ENCODE data around the gene RPA1. TPM values are rescaled to one million over a fixed set of nuclear protein-coding genes. Genes with fewer than 3 reads are reported as not detected.
A peak's percentile ranks its signal among the peaks of the same experiment; 100 is the strongest.

The RPA1 gene
- total and polyA plus RNA-seq, 2 of the 8 experiments (the other 6 are each of a cell fraction or from before 2014, with no cell fraction given), result 79.1 to 194 TPM

DNA sequence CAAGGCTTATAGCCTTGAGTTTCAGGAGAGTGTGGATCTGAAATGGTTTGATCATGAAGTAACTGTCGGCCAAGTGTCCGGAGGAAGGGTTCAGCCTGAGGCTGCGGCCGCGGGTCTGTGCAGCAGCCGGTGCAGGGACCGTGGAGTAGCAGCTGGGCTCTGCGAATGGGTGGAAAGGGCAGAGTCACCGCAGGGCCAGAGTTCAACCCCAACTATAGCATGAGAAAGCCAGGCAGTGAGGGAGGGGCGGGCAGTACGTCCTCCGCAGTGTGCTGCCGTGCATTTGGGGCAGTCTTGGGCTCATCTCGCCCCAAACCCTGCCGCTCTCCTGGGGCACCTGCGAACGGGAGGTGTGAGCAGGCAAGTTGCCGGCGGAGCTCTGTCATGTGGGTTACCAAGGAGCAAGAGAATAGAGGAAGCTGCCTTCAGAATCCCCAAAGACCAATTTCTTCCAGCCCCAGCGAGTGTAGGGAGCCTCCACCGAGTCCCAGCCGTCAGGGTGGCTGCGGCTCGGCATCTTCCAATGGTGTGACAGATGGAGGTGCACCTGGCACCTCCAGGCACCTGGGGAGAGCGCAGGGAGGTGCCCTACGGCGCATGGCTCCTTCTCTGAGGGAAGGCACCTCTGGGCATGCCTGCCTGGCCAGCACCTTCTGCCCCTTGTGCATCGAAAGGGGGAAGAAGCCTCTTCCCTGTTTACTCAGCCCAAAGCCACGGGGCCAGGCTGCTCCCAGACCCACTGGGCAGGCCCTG, 87.3 kb downstream of the RPA1 start:
- H2BK5ac ChIP-seq (ENCODE audit: low read depth, low read length), result no peak overlapping the region
- no peak overlapping the region for H3K9ac ChIP-seq (replicated peaks in 1 of 4; ENCODE audit: extremely low read depth in 1 of 4, low read depth in 3 of 4, low read length in 3 of 4)
- no peaks in the 10 kb centered on the region for H3K79me1 ChIP-seq (ENCODE audit: low read depth, low read length)
- no peak overlapping the region for H3K23ac ChIP-seq (ENCODE audit: insufficient read length)
- peaks cover 0 to 4% of the 10 kb centered on the region in 2 experiments for H4K20me1 ChIP-seq (replicated peaks in 1 of 2; ENCODE audit: control insufficient read depth in 1 of 2, insufficient read depth in 2 of 2, low read length in 2 of 2)
- no peak overlapping the region for H3K4ac ChIP-seq (replicated peaks; ENCODE audit: insufficient read length, low read depth, low read length)
- H2BK12ac ChIP-seq (ENCODE audit: low read depth, low read length), result no peak overlapping the region
- H3K18ac ChIP-seq (ENCODE audit: extremely low read depth, low read length), result no peak overlapping the region
- no peak overlapping the region for H4K91ac ChIP-seq (replicated peaks; ENCODE audit: insufficient read length, low read length)
- ChIA-PET POLR2A (ENCODE audit: partially characterized antibody) (interaction anchor here (0.7 kb wide), 1 partner anchor 83 kb away, joined by 4 read pairs; no protein-coding TSS in a partner anchor), CTCF (ENCODE audit: partially characterized antibody) (interaction anchor here (0.7 to 1.5 kb wide), 7 partner anchors 15 to 143 kb away, joined by 3 to 4 read pairs (median 3); partner anchors contain the start of gene RTN4RL1)
- no peak overlapping the region for H3K27ac ChIP-seq (ENCODE audit: low read depth, low read length)
- no peaks in the 10 kb centered on the region for H3K9me3 ChIP-seq (ENCODE audit: insufficient read depth in 2 of 2, low read depth in 1 of 2, low read length in 1 of 2)
- H3K4me3 ChIP-seq (ENCODE audit: extremely low read depth in 1 of 4, insufficient read depth in 2 of 4, low read depth in 3 of 4, low read length in 4 of 4), result no peak overlapping the region
- peaks cover 0 to 2% (median under 1%) of the 10 kb centered on the region in 4 experiments; a peak in 2 of 7 replicates for H3K4me1 ChIP-seq (replicated peaks in 1 of 4; ENCODE audit: control insufficient read depth in 3 of 4, insufficient read depth in 4 of 4, low read length in 3 of 4)
- H3K14ac ChIP-seq (ENCODE audit: insufficient read length), result no peak overlapping the region
- no peaks in the 10 kb centered on the region; the same call in 1 of the 2 replicates for H3K23me2 ChIP-seq (ENCODE audit: low read depth, low read length)
- H2BK20ac ChIP-seq (ENCODE audit: low read length), result no peak overlapping the region
- H3K79me2 ChIP-seq (ENCODE audit: control insufficient read depth in 1 of 2, insufficient read depth in 2 of 2, low read length in 2 of 2), result no peaks in the 10 kb centered on the region
- WGBS, 2 experiments (ENCODE audit: extremely low coverage in 1 of 2, insufficient coverage in 1 of 2, insufficient read length in 1 of 2, insufficient replicate concordance in 2 of 2, low coverage in 1 of 2, low lambda C conversion rate in 2 of 2, missing lambda C conversion rate in 1 of 2), result 89% methylated on average over 19 of the region's 29 CpGs; no CpG with 5 or more reads in 1 of the 2 experiments
- DNase-seq (ENCODE audit: low read depth in 1 of 2, low spot score in 2 of 2) (no peak), FAIRE-seq (no peak)
- TF ChIP-seq NRF1 (IDR thresholded peaks at IDR 0.05; ENCODE audit: low read depth, low read length) (no peak), HDAC6 (IDR thresholded peaks at IDR 0.05; ENCODE audit: low read depth, low read length) (no peak)
- H3K56ac ChIP-seq (replicated peaks; ENCODE audit: insufficient read length, low read depth, low read length), result no peak overlapping the region
- peak overlapping the region; percentile 5; the same call in 1 of the 2 replicates for H4K8ac ChIP-seq (ENCODE audit: extremely low read depth, insufficient read depth, low read length)
- H2AK5ac ChIP-seq (ENCODE audit: low read depth, low read length), result no peak overlapping the region
- H2BK120ac ChIP-seq (replicated peaks; ENCODE audit: low read depth, low read length), result no peak overlapping the region
- H3K36me3 ChIP-seq (ENCODE audit: control insufficient read depth in 2 of 4, insufficient read depth in 4 of 4, low read length in 3 of 4), result no peaks in the 10 kb centered on the region
- H3K27me3 ChIP-seq (replicated peaks in 1 of 4; ENCODE audit: control insufficient read depth in 3 of 4, extremely low read depth in 1 of 4, insufficient read depth in 3 of 4, low read length in 3 of 4), result peaks cover 0 to 9% (median 7%) of the 10 kb centered on the region in 4 experiments; a peak in 3 of 7 replicates
- H4K5ac ChIP-seq (ENCODE audit: insufficient read length, low read depth, low read length), result no peak overlapping the region
- H3K4me2 ChIP-seq (ENCODE audit: insufficient read depth in 1 of 2, low read depth in 2 of 2, low read length in 2 of 2), result no peak overlapping the region
- H2BK15ac ChIP-seq (ENCODE audit: low read length), result no peak overlapping the region
- H2AFZ ChIP-seq (ENCODE audit: low read length), result no peak overlapping the region

Data from H1 (cell line).